ENCODE measurements around the gene FHL3.
A peak's percentile ranks its signal among the peaks of the same experiment; 100 is the strongest.

Gene FHL3

DNA sequence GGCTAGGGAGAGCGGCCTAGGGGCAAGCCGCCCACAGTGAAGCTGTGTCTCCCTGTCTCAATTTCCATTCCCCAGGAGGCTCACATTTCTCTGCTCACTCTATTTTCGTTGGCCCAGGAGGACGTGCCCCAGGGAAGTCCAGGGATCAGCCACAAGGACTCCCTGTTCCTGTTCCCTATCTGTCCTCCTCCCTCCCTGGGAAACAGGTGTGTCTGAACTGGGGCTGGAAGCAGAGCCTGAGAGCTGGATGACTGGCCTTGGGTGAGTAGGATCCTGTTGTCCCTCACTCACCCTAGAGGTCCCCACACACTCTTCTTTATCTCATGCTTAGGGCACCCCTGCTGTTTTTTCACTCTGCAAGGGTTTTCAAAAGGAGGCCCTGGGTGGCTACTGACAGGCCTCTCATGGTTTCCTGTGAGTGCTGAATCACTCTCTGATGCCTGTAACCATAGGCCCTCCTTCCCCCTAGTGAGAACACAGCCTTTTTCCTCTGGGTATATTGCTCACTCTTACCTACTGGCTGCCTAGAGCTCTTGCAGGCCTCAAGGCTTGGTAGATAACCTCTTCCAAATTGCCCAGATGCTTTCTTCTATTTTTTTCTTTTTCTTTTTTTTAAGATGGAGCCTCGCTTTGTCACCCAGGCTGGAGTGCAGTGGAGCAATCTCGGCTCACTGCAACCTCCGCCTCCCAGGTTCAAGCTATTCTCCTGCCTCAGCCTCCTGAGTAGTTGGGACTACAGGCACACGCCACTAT is 4.0 kb upstream of the FHL3 start:
- no peak for DNase-seq (ENCODE audit: extremely low read depth, low read depth)
- TF ChIP-seq CTCF (IDR thresholded peaks at IDR 0.05; ENCODE audit: low read depth, low read length) = no peak

DNA sequence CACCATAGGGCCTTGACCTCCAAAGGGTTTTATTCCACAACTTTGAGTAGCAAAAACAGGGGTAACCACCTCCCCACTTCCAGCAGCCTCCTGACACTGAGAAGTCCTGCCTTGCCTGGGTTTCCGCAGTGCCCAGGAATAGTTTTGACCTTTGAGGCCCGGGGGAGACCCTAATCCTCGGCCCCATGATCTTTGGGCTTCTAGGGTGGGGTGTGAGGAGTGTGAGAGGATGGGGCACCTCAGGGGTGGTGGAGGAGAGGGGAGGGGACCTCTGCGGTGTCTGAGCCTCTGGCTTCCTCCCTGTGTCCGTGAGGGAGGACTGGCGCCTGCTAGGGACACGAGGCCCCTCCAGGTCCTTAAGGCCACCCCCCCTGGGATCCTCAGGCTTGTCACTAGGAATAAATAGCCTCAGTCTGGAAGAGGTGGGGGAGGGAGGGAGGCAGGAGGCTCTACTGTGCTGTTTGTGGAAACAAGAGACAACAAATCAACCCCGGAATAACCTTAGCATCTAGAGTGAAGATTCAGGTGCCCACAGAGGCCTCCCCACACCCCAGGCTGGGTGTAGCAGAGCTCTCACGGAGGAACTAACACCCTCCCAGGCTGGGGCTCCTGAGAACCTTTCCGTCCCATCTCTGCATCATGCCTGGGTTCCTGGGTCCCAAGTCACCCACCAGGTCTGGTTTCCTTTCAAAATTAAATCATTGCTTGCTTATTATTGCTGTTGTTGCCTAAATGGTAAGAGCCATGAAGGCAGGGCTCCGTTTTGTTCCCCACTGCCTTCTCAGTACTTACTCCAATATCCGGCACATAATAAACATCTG is 904 bp upstream of the FHL3 start:
- no peak for DNase-seq (ENCODE audit: extremely low read depth, low read depth)
- TF ChIP-seq CTCF (IDR thresholded peaks at IDR 0.05; ENCODE audit: low read depth, low read length) = no peak

DNA sequence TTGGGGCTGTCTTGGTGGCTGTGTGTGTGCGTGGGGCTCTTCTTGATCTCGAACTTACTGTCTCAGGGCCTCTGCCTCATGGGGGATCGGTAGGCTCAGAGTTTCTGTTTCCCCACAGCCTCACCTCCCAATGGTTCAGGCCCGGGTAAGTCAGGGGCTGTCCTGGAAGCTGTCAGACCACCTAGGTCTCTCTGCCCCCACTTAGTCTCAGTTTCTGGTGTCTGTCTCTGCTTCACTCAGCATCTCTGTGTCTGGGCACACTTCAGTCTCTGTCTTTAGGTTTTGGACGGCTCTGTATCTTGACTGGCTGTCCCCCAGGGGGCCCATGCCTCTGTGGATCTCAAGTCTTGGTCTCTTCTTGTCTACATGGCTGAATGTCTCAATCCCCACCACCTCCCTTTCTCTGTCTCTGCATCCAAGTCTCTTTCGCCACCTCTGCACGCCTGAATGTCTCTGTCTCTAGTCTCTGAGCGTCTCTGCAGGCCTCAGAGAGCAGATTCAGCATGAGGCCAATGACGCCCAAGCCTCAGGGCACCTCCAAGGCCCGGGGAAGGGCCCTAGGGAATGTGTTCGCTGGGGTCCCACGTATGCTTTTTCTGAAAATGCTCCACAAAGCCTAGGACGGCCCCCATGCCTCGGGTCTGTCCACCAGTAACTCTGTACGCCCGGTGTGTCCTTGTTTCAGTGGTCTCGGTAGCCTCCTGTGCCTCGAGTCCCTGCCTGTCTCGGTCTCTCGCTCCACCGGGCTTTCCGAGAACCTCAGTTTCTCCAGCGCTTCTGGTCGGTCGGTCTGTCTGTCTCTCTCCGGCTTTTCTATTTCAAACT is 818 bp downstream of the FHL3 start:
- DNase-seq (ENCODE audit: extremely low read depth, low read depth) = no peak
- no peak; the same call in 1 of the 2 replicates for TF ChIP-seq CTCF (IDR thresholded peaks at IDR 0.05; ENCODE audit: low read depth, low read length)

GRCh38 chr1:38003261-38004250 is 1.8 kb downstream of the FHL3 start:
- TF ChIP-seq CTCF (IDR thresholded peaks at IDR 0.05; ENCODE audit: low read depth, low read length) = no peak
- DNase-seq (ENCODE audit: extremely low read depth, low read depth) = no peak

- no peak for TF ChIP-seq CTCF (IDR thresholded peaks at IDR 0.05; ENCODE audit: low read depth, low read length)
- DNase-seq (ENCODE audit: extremely low read depth, low read depth) = peak; percentile 34
Observed at GRCh38 chr1:38000529-38001455, 4.5 kb downstream of the FHL3 start.

DNA sequence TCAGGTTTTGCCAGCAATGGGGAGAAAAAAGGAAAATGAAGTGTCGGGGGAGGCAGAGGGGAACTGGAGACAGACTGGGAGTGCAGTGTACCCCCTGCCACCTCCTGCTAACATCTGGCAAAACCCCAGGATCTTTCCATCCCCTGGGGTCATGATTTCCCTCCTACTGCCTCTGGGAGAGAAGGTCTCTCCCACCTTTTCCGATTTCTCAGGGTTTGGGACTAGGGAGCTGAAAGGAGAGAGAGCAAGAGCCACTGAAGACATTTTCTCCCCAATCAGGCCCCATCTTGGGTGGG is 5.1 kb downstream of the FHL3 start:
- no peak for DNase-seq (ENCODE audit: extremely low read depth, low read depth)
- no peak for TF ChIP-seq CTCF (IDR thresholded peaks at IDR 0.05; ENCODE audit: low read depth, low read length)

Data from AG09319 (cell line).